GM23338 (cell line): Measurements from ENCODE around the gene FLT3. TPM values are rescaled to one million over a fixed set of nuclear protein-coding genes. Genes with fewer than 3 reads are reported as not detected.

Experiments used
- ATAC-seq: fragments of 200-7000 bp; cut with Tn5 transposase; 3 replicates; pipeline ENCODE4 v1.9.1; 2020
- DNase-seq: peaks from one replicate; pipeline ENCODE4 v3.0.0-alpha.2; 2015; ENCODE audit warnings: low spot score
- H2AFZ ChIP-seq: fragments of 200-600 bp; sonication (generic); 2 replicates; pipeline ENCODE4 v1.8.0; 2016; ENCODE audit warnings: antibody characterized with exemption, mild to moderate bottlenecking, moderate library complexity
- H3F3A ChIP-seq: fragments of 200-600 bp; sonication (generic); replicated peaks from 2 replicates; pipeline ENCODE4 v1.8.0; 2017; ENCODE audit warnings: antibody characterized with exemption, mixed run types, low read depth
- H3K27ac ChIP-seq: fragments of 200-600 bp; sonication (generic); 2 replicates; pipeline ENCODE4 v1.6.1; 2016; ENCODE audit warnings: low read depth
- H3K27me3 ChIP-seq: fragments of 200-600 bp; sonication (generic); 2 replicates; pipeline ENCODE4 v1.8.0; 2016; ENCODE audit warnings: mild to moderate bottlenecking, mixed run types, moderate library complexity; ENCODE audit not compliant: insufficient read depth
- H3K36me3 ChIP-seq: fragments of 200-600 bp; sonication (generic); 2 replicates; pipeline ENCODE4 v1.8.0; 2016; ENCODE audit warnings: mild to moderate bottlenecking; ENCODE audit not compliant: insufficient read depth
- H3K4me1 ChIP-seq: fragments of 200-600 bp; sonication (generic); 2 replicates; pipeline ENCODE4 v1.8.0; 2016; ENCODE audit warnings: mild to moderate bottlenecking, moderate library complexity; ENCODE audit not compliant: insufficient read depth
- H3K4me2 ChIP-seq: fragments of 200-600 bp; sonication (generic); 2 replicates; pipeline ENCODE4 v1.7.1; 2017; ENCODE audit warnings: mixed run types
- H3K4me3 ChIP-seq: fragments of 200-600 bp; sonication (generic); 2 replicates; pipeline ENCODE4 v1.6.1; 2016; ENCODE audit warnings: mixed run types
- H3K79me2 ChIP-seq: fragments of 200-600 bp; sonication (generic); replicated peaks from 2 replicates; pipeline ENCODE4 v1.8.0; 2017; ENCODE audit warnings: mild to moderate bottlenecking; ENCODE audit not compliant: insufficient read depth
- H3K9me2 ChIP-seq: fragments of 200-600 bp; sonication (generic); 2 replicates; pipeline ENCODE4 v1.8.0; 2017; ENCODE audit not compliant: insufficient read depth
- H4K20me1 ChIP-seq: fragments of 200-600 bp; sonication (generic); replicated peaks from 2 replicates; pipeline ENCODE4 v1.8.0; 2017; ENCODE audit warnings: mild to moderate bottlenecking; ENCODE audit not compliant: insufficient read depth
- H3K27ac Mint-ChIP-seq: 2 replicates; pipeline ENCODE4 v1.8.0; 2020; ENCODE audit warnings: inconsistent platforms, mild to moderate bottlenecking, moderate library complexity, mixed read lengths
- H3K27me3 Mint-ChIP-seq: 3 replicates; pipeline ENCODE4 v1.8.0; 2022; ENCODE audit warnings: low read depth, mild to moderate bottlenecking, moderate library complexity, mixed read lengths, inconsistent platforms; ENCODE audit not compliant: insufficient read depth, poor library complexity
- H3K36me3 Mint-ChIP-seq: 3 replicates; pipeline ENCODE4 v1.8.0; 2021; ENCODE audit warnings: low read depth, mild to moderate bottlenecking, inconsistent platforms, moderate library complexity, mixed read lengths
- H3K4me1 Mint-ChIP-seq: 3 replicates; pipeline ENCODE4 v1.8.0; 2020; ENCODE audit warnings: mild to moderate bottlenecking, inconsistent platforms, mixed read lengths
- H3K4me3 Mint-ChIP-seq: 3 replicates; pipeline ENCODE4 v1.8.0; 2021; ENCODE audit warnings: moderate library complexity, mild to moderate bottlenecking, inconsistent platforms, mixed read lengths
- H3K9me3 Mint-ChIP-seq: 3 replicates; pipeline ENCODE4 v1.8.0; 2020; ENCODE audit warnings: moderate library complexity, mild to moderate bottlenecking, inconsistent platforms, mixed read lengths
- CREB1 ChIP-seq: fragments of 250-450 bp; sonication (Bioruptor Pico); IDR thresholded peaks from 2 replicates; pipeline ENCODE4 v1.5.0; 2020; ENCODE audit warnings: low read depth, mild to moderate bottlenecking, moderate library complexity
- EZH2 ChIP-seq: fragments of 200-600 bp; sonication (generic); IDR thresholded peaks from one replicate; pipeline ENCODE4 v1.8.0; 2017; ENCODE audit warnings: antibody characterized with exemption, mild to moderate bottlenecking, low read depth; ENCODE audit not compliant: unreplicated experiment
- EZH2phosphoT487 ChIP-seq: fragments of 200-600 bp; sonication (generic); IDR thresholded peaks from one replicate; pipeline ENCODE4 v1.8.1; 2018; ENCODE audit warnings: antibody characterized with exemption; ENCODE audit not compliant: unreplicated experiment
- JUNB ChIP-seq: IDR thresholded peaks from one replicate; pipeline ENCODE4 v1.6.1; 2016; ENCODE audit warnings: antibody characterized with exemption; ENCODE audit not compliant: unreplicated experiment
- NANOG ChIP-seq: IDR thresholded peaks from 2 replicates; pipeline ENCODE4 v1.6.1; 2016; ENCODE audit warnings: antibody characterized with exemption, borderline replicate concordance
- POLR2AphosphoS5 ChIP-seq: IDR thresholded peaks from 2 replicates; pipeline ENCODE4 v1.6.1; 2016; ENCODE audit warnings: antibody characterized with exemption, low read depth
- STAT1 ChIP-seq: IDR thresholded peaks from one replicate; pipeline ENCODE4 v1.6.1; 2016; ENCODE audit warnings: antibody characterized with exemption; ENCODE audit not compliant: unreplicated experiment
- ZNF114 ChIP-seq: fragments of 250-450 bp; sonication (Bioruptor Pico); IDR thresholded peaks from 2 replicates; pipeline ENCODE4 v1.5.0; 2020; ENCODE audit warnings: mild to moderate bottlenecking, moderate library complexity
- ZNF331 ChIP-seq: fragments of 250-450 bp; sonication (Bioruptor Pico); IDR thresholded peaks from 2 replicates; pipeline ENCODE4 v1.5.0; 2020; ENCODE audit warnings: low read depth, mild to moderate bottlenecking, moderate library complexity
- polyA plus RNA-seq: library from polyadenylated mRNA; unstranded; fragments of >200 nt; fragmentation: Nextera tagmentation; extraction: Ambion mirVana; gene quantifications from 2 replicates; pipeline ENCODE4 v1.2.1, GENCODE V29; 2016
- total RNA-seq: library from RNA; depleted of rRNA; stranded (reverse); fragments of >200 nt; shearing (Covaris generic); gene quantifications from 2 replicates; pipeline ENCODE4 v1.2.3, GENCODE V29; 2014
- TF ChIP-seq, protein P1 (sequence below), 2 experiments: fragments of 200-600 bp in 1 of 2; sonication (generic) in 1 of 2; conservative IDR thresholded peaks; 2 replicates each; pipeline versions ENCODE4 v1.5.1 to v1.6.1; 2016 to 2017; ENCODE audit warnings: antibody characterized with exemption in 2 of 2, low read depth in 2 of 2, mild to moderate bottlenecking in 2 of 2, moderate library complexity in 1 of 2
- TF ChIP-seq, protein P2 (sequence below): fragments of 250-450 bp; sonication (Bioruptor Pico); IDR thresholded peaks from 2 replicates; pipeline ENCODE4 v1.5.0; 2020; ENCODE audit warnings: mild to moderate bottlenecking, moderate library complexity
- TF ChIP-seq, protein P3 (sequence below): IDR thresholded peaks from one replicate; pipeline ENCODE4 v1.6.1; 2018; ENCODE audit warnings: antibody characterized with exemption; ENCODE audit not compliant: unreplicated experiment
- TF ChIP-seq, protein P4 (sequence below): IDR thresholded peaks from 2 replicates; pipeline ENCODE4 v1.6.1; 2016; ENCODE audit warnings: antibody characterized with exemption

The FLT3 gene
- total and polyA plus RNA-seq, 2 experiments from 2014 or later: 0.17 to 0.44 TPM

- TF ChIP-seq ZNF114 (CRISPR knock-in tag) (no peak), EZH2phosphoT487 (no peak)
These were observed 47.1 kb upstream of the FLT3 start (continued) for GRCh38 chr13:28147495-28147894.

GRCh38 chr13:28145049-28145448 lies 44.7 kb upstream of the FLT3 start:
- TF ChIP-seq, protein P1, sequence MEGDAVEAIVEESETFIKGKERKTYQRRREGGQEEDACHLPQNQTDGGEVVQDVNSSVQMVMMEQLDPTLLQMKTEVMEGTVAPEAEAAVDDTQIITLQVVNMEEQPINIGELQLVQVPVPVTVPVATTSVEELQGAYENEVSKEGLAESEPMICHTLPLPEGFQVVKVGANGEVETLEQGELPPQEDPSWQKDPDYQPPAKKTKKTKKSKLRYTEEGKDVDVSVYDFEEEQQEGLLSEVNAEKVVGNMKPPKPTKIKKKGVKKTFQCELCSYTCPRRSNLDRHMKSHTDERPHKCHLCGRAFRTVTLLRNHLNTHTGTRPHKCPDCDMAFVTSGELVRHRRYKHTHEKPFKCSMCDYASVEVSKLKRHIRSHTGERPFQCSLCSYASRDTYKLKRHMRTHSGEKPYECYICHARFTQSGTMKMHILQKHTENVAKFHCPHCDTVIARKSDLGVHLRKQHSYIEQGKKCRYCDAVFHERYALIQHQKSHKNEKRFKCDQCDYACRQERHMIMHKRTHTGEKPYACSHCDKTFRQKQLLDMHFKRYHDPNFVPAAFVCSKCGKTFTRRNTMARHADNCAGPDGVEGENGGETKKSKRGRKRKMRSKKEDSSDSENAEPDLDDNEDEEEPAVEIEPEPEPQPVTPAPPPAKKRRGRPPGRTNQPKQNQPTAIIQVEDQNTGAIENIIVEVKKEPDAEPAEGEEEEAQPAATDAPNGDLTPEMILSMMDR (conservative IDR thresholded peaks at IDR 0.05; ENCODE audit: low read depth in 2 of 2): no peak
- TF ChIP-seq ZNF114 (CRISPR knock-in tag): no peak
- TF ChIP-seq POLR2AphosphoS5: no peak
- TF ChIP-seq, protein P2, sequence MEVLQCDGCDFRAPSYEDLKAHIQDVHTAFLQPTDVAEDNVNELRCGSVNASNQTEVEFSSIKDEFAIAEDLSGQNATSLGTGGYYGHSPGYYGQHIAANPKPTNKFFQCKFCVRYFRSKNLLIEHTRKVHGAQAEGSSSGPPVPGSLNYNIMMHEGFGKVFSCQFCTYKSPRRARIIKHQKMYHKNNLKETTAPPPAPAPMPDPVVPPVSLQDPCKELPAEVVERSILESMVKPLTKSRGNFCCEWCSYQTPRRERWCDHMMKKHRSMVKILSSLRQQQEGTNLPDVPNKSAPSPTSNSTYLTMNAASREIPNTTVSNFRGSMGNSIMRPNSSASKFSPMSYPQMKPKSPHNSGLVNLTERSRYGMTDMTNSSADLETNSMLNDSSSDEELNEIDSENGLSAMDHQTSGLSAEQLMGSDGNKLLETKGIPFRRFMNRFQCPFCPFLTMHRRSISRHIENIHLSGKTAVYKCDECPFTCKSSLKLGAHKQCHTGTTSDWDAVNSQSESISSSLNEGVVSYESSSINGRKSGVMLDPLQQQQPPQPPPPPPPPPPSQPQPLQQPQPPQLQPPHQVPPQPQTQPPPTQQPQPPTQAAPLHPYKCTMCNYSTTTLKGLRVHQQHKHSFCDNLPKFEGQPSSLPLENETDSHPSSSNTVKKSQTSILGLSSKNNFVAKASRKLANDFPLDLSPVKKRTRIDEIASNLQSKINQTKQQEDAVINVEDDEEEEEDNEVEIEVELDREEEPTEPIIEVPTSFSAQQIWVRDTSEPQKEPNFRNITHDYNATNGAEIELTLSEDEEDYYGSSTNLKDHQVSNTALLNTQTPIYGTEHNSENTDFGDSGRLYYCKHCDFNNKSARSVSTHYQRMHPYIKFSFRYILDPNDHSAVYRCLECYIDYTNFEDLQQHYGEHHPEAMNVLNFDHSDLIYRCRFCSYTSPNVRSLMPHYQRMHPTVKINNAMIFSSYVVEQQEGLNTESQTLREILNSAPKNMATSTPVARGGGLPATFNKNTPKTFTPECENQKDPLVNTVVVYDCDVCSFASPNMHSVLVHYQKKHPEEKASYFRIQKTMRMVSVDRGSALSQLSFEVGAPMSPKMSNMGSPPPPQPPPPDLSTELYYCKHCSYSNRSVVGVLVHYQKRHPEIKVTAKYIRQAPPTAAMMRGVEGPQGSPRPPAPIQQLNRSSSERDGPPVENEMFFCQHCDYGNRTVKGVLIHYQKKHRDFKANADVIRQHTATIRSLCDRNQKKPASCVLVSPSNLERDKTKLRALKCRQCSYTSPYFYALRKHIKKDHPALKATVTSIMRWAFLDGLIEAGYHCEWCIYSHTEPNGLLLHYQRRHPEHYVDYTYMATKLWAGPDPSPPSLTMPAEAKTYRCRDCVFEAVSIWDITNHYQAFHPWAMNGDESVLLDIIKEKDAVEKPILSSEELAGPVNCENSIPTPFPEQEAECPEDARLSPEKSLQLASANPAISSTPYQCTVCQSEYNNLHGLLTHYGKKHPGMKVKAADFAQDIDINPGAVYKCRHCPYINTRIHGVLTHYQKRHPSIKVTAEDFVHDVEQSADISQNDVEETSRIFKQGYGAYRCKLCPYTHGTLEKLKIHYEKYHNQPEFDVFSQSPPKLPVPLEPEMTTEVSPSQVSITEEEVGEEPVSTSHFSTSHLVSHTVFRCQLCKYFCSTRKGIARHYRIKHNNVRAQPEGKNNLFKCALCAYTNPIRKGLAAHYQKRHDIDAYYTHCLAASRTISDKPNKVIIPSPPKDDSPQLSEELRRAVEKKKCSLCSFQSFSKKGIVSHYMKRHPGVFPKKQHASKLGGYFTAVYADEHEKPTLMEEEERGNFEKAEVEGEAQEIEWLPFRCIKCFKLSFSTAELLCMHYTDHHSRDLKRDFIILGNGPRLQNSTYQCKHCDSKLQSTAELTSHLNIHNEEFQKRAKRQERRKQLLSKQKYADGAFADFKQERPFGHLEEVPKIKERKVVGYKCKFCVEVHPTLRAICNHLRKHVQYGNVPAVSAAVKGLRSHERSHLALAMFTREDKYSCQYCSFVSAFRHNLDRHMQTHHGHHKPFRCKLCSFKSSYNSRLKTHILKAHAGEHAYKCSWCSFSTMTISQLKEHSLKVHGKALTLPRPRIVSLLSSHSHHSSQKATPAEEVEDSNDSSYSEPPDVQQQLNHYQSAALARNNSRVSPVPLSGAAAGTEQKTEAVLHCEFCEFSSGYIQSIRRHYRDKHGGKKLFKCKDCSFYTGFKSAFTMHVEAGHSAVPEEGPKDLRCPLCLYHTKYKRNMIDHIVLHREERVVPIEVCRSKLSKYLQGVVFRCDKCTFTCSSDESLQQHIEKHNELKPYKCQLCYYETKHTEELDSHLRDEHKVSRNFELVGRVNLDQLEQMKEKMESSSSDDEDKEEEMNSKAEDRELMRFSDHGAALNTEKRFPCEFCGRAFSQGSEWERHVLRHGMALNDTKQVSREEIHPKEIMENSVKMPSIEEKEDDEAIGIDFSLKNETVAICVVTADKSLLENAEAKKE: no peak
- TF ChIP-seq, protein P3, sequence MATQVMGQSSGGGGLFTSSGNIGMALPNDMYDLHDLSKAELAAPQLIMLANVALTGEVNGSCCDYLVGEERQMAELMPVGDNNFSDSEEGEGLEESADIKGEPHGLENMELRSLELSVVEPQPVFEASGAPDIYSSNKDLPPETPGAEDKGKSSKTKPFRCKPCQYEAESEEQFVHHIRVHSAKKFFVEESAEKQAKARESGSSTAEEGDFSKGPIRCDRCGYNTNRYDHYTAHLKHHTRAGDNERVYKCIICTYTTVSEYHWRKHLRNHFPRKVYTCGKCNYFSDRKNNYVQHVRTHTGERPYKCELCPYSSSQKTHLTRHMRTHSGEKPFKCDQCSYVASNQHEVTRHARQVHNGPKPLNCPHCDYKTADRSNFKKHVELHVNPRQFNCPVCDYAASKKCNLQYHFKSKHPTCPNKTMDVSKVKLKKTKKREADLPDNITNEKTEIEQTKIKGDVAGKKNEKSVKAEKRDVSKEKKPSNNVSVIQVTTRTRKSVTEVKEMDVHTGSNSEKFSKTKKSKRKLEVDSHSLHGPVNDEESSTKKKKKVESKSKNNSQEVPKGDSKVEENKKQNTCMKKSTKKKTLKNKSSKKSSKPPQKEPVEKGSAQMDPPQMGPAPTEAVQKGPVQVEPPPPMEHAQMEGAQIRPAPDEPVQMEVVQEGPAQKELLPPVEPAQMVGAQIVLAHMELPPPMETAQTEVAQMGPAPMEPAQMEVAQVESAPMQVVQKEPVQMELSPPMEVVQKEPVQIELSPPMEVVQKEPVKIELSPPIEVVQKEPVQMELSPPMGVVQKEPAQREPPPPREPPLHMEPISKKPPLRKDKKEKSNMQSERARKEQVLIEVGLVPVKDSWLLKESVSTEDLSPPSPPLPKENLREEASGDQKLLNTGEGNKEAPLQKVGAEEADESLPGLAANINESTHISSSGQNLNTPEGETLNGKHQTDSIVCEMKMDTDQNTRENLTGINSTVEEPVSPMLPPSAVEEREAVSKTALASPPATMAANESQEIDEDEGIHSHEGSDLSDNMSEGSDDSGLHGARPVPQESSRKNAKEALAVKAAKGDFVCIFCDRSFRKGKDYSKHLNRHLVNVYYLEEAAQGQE: no peak
- TF ChIP-seq EZH2phosphoT487: no peak
- no peak for TF ChIP-seq STAT1
- TF ChIP-seq CREB1 (CRISPR knock-in tag): no peak
- no peak for TF ChIP-seq NANOG
- no peak for TF ChIP-seq EZH2
- no peak for TF ChIP-seq JUNB
- TF ChIP-seq, protein P4, sequence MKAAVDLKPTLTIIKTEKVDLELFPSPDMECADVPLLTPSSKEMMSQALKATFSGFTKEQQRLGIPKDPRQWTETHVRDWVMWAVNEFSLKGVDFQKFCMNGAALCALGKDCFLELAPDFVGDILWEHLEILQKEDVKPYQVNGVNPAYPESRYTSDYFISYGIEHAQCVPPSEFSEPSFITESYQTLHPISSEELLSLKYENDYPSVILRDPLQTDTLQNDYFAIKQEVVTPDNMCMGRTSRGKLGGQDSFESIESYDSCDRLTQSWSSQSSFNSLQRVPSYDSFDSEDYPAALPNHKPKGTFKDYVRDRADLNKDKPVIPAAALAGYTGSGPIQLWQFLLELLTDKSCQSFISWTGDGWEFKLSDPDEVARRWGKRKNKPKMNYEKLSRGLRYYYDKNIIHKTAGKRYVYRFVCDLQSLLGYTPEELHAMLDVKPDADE: no peak
- no peak for TF ChIP-seq ZNF331 (CRISPR knock-in tag)
- H3K9me2 ChIP-seq: no peaks in the 10 kb centered on the region
- H3K27ac ChIP-seq: no peak overlapping the region
- H4K20me1 ChIP-seq: peaks cover 35% of the 10 kb centered on the region; the same call in 1 of the 2 replicates
- peaks cover 18% of the 10 kb centered on the region for H3K4me1 ChIP-seq
- H3K9me3 Mint-ChIP-seq: no peaks in the 10 kb centered on the region
- peaks cover 11% of the 10 kb centered on the region for H3K36me3 Mint-ChIP-seq
- no peaks in the 10 kb centered on the region for H3K27me3 ChIP-seq
- H3K4me3 Mint-ChIP-seq: no peak overlapping the region
- DNase-seq: no peak
- no peak overlapping the region for H3K27ac Mint-ChIP-seq
- peaks cover 5% of the 10 kb centered on the region for H3K27me3 Mint-ChIP-seq
- no peak overlapping the region for H2AFZ ChIP-seq
- H3F3A ChIP-seq: peaks cover 2% of the 10 kb centered on the region; the same call in 1 of the 2 replicates
- peaks cover 100% of the 10 kb centered on the region for H3K79me2 ChIP-seq
- H3K36me3 ChIP-seq: no peaks in the 10 kb centered on the region
- H3K4me3 ChIP-seq: no peak overlapping the region
- no peak for ATAC-seq
- H3K4me1 Mint-ChIP-seq: peaks cover 28% of the 10 kb centered on the region
- H3K4me2 ChIP-seq: no peak overlapping the region
